Adipocyte (in vitro differentiated cells): Measurements from ENCODE around the gene FGGY.

Source experiments
- DNase-seq: peaks from one replicate; pipeline ENCODE4 v3.0.0-alpha.2; 2015; ENCODE audit warnings: low read depth
- H3K27me3 ChIP-seq: replicated peaks from 2 replicates; pipeline ENCODE4 v1.7.0; 2013; ENCODE audit warnings: mild to moderate bottlenecking, low read length, moderate library complexity; ENCODE audit not compliant: control insufficient read depth, insufficient read depth
- H3K36me3 ChIP-seq: 2 replicates; pipeline ENCODE4 v1.7.0; 2013; ENCODE audit warnings: low read length, mild to moderate bottlenecking, moderate library complexity; ENCODE audit not compliant: control insufficient read depth, insufficient read depth, severe bottlenecking
- H3K4me1 ChIP-seq: 2 replicates; pipeline ENCODE4 v1.7.0; 2013; ENCODE audit warnings: mild to moderate bottlenecking, low read length, moderate library complexity; ENCODE audit not compliant: control insufficient read depth, insufficient read depth
- H3K4me3 ChIP-seq: 2 replicates; pipeline ENCODE4 v1.7.0; 2013; ENCODE audit warnings: mild to moderate bottlenecking, low read length, moderate library complexity
- H3K9ac ChIP-seq: 2 replicates; pipeline ENCODE4 v1.7.0; 2013; ENCODE audit warnings: mild to moderate bottlenecking, low read length, moderate library complexity
- H3K9me3 ChIP-seq: 2 replicates; pipeline ENCODE4 v1.7.0; 2013; ENCODE audit warnings: mild to moderate bottlenecking, low read length, moderate library complexity; ENCODE audit not compliant: control insufficient read depth

Gene FGGY

GRCh38 chr1:59408608-59409240, 111.8 kb downstream of the FGGY start:
- no peaks in the 10 kb centered on the region for H3K9me3 ChIP-seq

DNA sequence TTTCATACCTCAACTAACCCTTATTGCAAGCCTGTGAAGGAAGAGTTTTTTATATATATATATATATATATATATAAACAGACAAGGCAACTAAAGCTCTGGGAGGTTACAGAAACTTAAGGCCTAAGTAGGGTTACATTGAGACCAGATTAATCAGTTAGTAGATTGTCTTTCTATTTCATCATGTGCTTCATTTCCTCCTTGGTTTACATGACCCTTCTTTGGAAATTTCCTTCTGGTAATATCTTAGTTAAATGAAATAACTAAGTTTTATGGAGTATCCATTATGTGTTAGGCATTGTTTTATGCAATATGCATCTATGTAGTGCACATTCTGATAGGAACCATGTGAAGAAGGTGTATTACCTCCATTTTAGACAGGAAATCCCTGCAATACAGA, 112.7 kb downstream of the FGGY start:
- Histone ChIP-seq H3K9ac (no peak overlapping the region), H3K4me3 (no peak overlapping the region), H3K4me1 (peaks cover 9% of the 10 kb centered on the region), H3K27me3 (no peaks in the 10 kb centered on the region), H3K36me3 (no peaks in the 10 kb centered on the region), H3K9me3 (no peaks in the 10 kb centered on the region)
- peak; percentile 7 for DNase-seq

More at GRCh38 chr1:59408608-59409240, 111.8 kb downstream of the FGGY start:
- Histone ChIP-seq H3K27me3 (no peaks in the 10 kb centered on the region), H3K4me1 (peaks cover 9% of the 10 kb centered on the region), H3K36me3 (no peaks in the 10 kb centered on the region), H3K4me3 (no peak overlapping the region), H3K9ac (no peak overlapping the region)
- DNase-seq = peak; percentile 47

GRCh38 chr1:59409986-59410385, 113.1 kb downstream of the FGGY start:
- Histone ChIP-seq H3K9me3 (no peaks in the 10 kb centered on the region), H3K27me3 (no peaks in the 10 kb centered on the region), H3K9ac (no peak overlapping the region), H3K36me3 (no peaks in the 10 kb centered on the region), H3K4me3 (no peak overlapping the region), H3K4me1 (peaks cover 9% of the 10 kb centered on the region)
- no peak for DNase-seq

GRCh38 chr1:59410457-59410856, 113.6 kb downstream of the FGGY start:
- H3K4me3 ChIP-seq = no peak overlapping the region
- H3K9ac ChIP-seq = no peak overlapping the region
- H3K4me1 ChIP-seq = peaks cover 9% of the 10 kb centered on the region
- no peak for DNase-seq
- no peaks in the 10 kb centered on the region for H3K36me3 ChIP-seq
- no peaks in the 10 kb centered on the region for H3K27me3 ChIP-seq
- H3K9me3 ChIP-seq = no peaks in the 10 kb centered on the region

DNA sequence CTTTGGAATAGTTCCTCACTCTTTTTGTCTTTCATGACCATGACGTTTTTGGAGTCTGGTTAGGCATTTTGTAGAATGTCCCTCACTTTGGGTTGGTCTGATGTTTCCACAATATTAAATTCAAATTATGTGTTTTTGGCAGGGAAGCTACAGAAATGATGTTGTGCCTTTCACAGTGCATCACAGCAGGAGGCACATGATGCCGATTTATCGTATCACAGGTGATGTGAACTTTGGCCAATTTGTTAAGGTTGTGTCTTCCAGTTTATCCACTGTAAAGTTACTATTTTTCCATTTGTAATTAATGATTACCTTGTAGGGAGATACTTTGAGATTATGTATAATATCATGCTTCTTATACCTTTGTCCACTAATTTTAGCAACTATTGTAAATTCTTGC, 114.3 kb downstream of the FGGY start:
- Histone ChIP-seq H3K9ac (no peak overlapping the region), H3K4me3 (no peak overlapping the region), H3K4me1 (peaks cover 9% of the 10 kb centered on the region), H3K36me3 (no peaks in the 10 kb centered on the region), H3K27me3 (no peaks in the 10 kb centered on the region), H3K9me3 (no peaks in the 10 kb centered on the region)
- DNase-seq = no peak

GRCh38 chr1:59412718-59413326, 115.9 kb downstream of the FGGY start:
- DNase-seq = no peak
- Histone ChIP-seq H3K9ac (no peak overlapping the region), H3K36me3 (no peaks in the 10 kb centered on the region), H3K4me3 (no peak overlapping the region), H3K27me3 (no peaks in the 10 kb centered on the region), H3K4me1 (peaks cover 11% of the 10 kb centered on the region), H3K9me3 (no peaks in the 10 kb centered on the region)

DNA sequence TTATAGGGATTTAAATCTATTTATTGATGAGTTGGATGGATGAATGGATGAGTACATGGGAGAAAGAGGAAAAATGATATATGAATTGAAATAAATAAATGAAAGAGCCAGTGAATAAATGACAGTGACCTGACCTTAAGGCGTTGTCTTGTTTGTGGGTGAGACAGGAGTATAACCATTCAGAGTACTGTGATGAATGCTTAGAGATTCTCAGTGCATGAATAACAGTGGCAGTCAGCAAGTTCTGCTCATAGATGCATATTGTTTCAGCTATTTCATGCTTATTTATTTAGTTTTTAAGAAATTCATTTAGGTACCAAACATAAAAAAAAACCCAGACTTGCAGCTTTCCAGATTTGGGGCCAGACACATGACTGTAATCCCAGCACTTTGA, 116.4 kb downstream of the FGGY start:
- Histone ChIP-seq H3K36me3 (no peaks in the 10 kb centered on the region), H3K9me3 (no peaks in the 10 kb centered on the region), H3K9ac (no peak overlapping the region), H3K4me3 (no peak overlapping the region), H3K4me1 (peaks cover 16% of the 10 kb centered on the region), H3K27me3 (no peaks in the 10 kb centered on the region)
- no peak for DNase-seq

DNA sequence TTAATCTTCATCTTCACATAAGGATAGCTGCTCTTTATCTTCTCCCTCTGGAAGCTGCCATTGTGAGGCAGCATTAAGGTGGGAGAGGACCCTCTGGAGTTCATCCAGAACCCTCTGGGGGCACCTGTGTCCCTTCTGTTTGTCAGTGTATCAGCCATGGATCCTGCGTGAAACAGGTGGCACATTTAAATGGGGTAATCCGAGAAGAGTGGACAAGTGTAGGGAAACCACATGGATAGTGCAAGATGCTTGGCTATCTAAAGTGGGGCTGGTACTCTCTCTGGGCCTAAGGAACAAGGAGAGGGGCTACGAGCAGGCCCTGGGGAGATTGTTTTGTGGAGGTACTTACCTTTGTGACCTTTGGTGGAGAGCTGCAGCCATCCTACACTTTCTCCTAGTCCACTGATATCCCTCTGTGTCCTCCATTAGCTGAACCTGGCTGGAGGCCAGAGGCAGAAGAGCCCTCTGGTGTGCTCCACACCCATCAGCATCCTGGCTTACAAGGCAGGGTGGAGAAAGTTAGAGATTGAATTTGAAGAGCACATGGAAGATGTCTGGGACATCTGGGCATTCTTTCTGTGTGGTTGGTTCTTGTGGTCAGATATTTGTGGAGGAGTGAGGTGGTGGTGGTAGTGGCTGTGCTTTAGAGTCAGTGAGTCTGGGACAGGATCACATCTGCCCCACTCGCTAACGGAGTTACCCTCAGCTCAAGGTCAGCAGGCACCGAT, 117.7 kb downstream of the FGGY start:
- no peak for DNase-seq
- peaks cover 22% of the 10 kb centered on the region for H3K4me1 ChIP-seq

GRCh38 chr1:59415286-59415850, 118.5 kb downstream of the FGGY start:
- Histone ChIP-seq H3K4me1 (peaks cover 22% of the 10 kb centered on the region), H3K36me3 (no peaks in the 10 kb centered on the region), H3K9me3 (no peaks in the 10 kb centered on the region), H3K27me3 (no peaks in the 10 kb centered on the region), H3K9ac (no peak overlapping the region), H3K4me3 (no peak overlapping the region)
- DNase-seq = no peak

More for the DNA sequence above, 117.7 kb downstream of the FGGY start:
- no peaks in the 10 kb centered on the region for H3K36me3 ChIP-seq
- no peaks in the 10 kb centered on the region for H3K9me3 ChIP-seq
- no peak overlapping the region for H3K9ac ChIP-seq
- no peaks in the 10 kb centered on the region for H3K27me3 ChIP-seq
- H3K4me3 ChIP-seq = no peak overlapping the region

GRCh38 chr1:59415881-59416280, 119.0 kb downstream of the FGGY start:
- no peaks in the 10 kb centered on the region for H3K27me3 ChIP-seq
- no peak overlapping the region for H3K4me3 ChIP-seq
- H3K36me3 ChIP-seq = no peaks in the 10 kb centered on the region
- peaks cover 22% of the 10 kb centered on the region for H3K4me1 ChIP-seq
- no peak overlapping the region for H3K9ac ChIP-seq
- H3K9me3 ChIP-seq = no peaks in the 10 kb centered on the region
- peak; percentile 22 for DNase-seq

DNA sequence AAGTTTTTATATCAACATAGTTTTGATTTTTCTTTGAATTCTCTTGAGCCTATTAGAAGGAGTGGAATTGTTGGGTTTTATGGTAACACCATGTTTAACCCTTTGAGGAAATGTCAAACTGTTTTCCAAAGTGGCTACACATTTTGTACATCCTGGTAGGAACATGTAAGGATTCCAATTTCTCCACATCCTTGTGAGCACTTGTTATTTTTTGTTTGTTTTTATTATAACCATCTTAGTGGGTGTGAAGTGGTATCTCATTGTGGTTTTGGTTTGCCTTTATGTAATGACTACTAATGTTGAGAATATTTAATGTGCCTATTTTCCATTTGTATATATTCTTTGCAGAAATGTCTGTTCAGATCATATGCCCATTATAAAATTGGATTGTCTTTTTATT, 120.5 kb downstream of the FGGY start:
- H3K36me3 ChIP-seq = no peaks in the 10 kb centered on the region
- H3K4me1 ChIP-seq = peaks cover 25% of the 10 kb centered on the region
- H3K9me3 ChIP-seq = no peaks in the 10 kb centered on the region
- no peaks in the 10 kb centered on the region for H3K27me3 ChIP-seq
- no peak for DNase-seq
- H3K4me3 ChIP-seq = no peak overlapping the region
- H3K9ac ChIP-seq = no peak overlapping the region
